ENCODE results near the gene USP4. TPM values are rescaled to one million over a fixed set of nuclear protein-coding genes. Genes with fewer than 3 reads are reported as not detected.
"Not testable (repeated sequence)": the region's sequence is repeated elsewhere in the genome, so short reads cannot be mapped to it uniquely, and the experiment has no call there.

USP4 gene
- total RNA-seq, 1 experiment from 2014 or later = 43.5 TPM

DNA sequence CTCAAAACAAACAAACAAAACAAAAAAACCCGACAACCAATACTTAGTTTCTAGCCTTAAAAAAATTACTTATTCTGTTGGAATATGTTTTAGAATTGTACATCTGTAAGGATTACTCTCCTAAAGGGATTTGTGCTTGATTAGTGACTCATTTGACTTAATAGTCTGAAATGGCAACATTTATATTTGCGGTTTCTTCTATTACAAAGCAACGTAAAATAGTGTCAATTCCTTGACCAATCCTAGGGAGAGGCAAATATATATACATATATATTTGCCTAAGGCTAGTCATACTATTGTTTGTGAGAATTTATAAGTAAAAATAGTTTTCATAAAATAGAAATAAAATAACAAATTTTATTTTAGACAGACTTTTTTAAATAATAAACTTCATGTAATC lies 102.5 kb downstream of the USP4 start:
- Mint-ChIP-seq H3K27ac (ENCODE audit: unreplicated experiment) (no peak overlapping the region), H3K9me3 (ENCODE audit: low read depth, unreplicated experiment) (no peaks in the 10 kb centered on the region), H3K27me3 (ENCODE audit: unreplicated experiment) (no peaks in the 10 kb centered on the region), H3K36me3 (ENCODE audit: insufficient read depth, unreplicated experiment) (no peaks in the 10 kb centered on the region), H3K4me1 (ENCODE audit: low read depth, unreplicated experiment) (no peaks in the 10 kb centered on the region), H3K4me3 (ENCODE audit: low read depth, unreplicated experiment) (no peak overlapping the region)
- CTCF ChIA-PET = no interaction called here
- intact Hi-C loops (cut with micrococcal nuclease; ENCODE audit: unreplicated experiment) = no loop called here
- DNase-seq = no peak
- TF ChIP-seq, protein P1, sequence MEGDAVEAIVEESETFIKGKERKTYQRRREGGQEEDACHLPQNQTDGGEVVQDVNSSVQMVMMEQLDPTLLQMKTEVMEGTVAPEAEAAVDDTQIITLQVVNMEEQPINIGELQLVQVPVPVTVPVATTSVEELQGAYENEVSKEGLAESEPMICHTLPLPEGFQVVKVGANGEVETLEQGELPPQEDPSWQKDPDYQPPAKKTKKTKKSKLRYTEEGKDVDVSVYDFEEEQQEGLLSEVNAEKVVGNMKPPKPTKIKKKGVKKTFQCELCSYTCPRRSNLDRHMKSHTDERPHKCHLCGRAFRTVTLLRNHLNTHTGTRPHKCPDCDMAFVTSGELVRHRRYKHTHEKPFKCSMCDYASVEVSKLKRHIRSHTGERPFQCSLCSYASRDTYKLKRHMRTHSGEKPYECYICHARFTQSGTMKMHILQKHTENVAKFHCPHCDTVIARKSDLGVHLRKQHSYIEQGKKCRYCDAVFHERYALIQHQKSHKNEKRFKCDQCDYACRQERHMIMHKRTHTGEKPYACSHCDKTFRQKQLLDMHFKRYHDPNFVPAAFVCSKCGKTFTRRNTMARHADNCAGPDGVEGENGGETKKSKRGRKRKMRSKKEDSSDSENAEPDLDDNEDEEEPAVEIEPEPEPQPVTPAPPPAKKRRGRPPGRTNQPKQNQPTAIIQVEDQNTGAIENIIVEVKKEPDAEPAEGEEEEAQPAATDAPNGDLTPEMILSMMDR (IDR thresholded peaks at IDR 0.05; ENCODE audit: unreplicated experiment) = no peak
- no TSS peak for BruUV-seq (replicated peaks)

DNA sequence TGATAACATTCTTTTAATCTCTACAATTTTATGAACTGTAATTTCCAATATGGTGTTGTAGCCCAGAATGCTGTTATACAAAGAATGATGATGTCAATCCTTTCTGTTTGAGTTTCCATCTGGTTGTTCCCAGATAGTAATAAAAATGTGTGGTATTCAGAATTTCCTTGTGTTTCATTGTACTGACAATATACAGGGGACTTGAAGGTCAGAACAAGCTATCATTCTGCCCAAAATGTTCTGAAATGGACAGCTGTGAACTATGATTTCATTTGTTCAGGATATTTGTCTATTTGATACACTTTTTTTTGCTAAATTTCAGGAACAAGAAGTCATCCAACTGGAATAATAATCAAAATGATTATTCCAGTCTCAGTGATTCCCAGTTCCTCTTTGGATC lies 103.6 kb downstream of the USP4 start:
- Mint-ChIP-seq H3K27me3 (ENCODE audit: unreplicated experiment) (no peaks in the 10 kb centered on the region), H3K4me1 (ENCODE audit: low read depth, unreplicated experiment) (no peaks in the 10 kb centered on the region), H3K27ac (ENCODE audit: unreplicated experiment) (no peak overlapping the region), H3K36me3 (ENCODE audit: insufficient read depth, unreplicated experiment) (no peaks in the 10 kb centered on the region), H3K4me3 (ENCODE audit: low read depth, unreplicated experiment) (no peak overlapping the region), H3K9me3 (ENCODE audit: low read depth, unreplicated experiment) (no peaks in the 10 kb centered on the region)
- CTCF ChIA-PET = no interaction called here
- intact Hi-C loops (cut with micrococcal nuclease; ENCODE audit: unreplicated experiment) = no loop called here
- DNase-seq = no peak
- TF ChIP-seq, protein P1 (IDR thresholded peaks at IDR 0.05; ENCODE audit: unreplicated experiment) = no peak
- BruUV-seq (replicated peaks) = no TSS peak

DNA sequence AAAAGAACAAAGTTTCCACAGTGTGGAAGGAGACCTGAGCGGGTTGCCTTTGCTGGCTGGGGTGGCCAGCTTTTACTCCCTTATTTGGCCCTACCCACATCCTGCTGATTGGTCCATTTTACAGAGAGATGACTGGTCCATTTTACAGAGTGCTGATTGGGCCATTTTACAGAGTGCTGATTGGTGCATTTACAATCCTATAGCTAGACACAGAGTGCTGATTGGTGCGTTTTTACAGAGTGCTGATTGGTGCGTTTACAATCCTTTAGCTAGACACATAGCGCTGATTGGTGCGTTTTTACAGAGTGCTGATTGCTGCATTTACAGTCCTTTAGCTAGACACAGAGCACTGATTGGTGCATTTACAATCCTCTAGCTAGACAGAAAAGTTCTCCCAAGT lies 111.0 kb downstream of the USP4 start:
- CTCF ChIA-PET = interaction anchor here (0.5 kb wide), 1 partner anchor 15 kb away, joined by 4 read pairs; no protein-coding TSS in a partner anchor
- H3K27me3 Mint-ChIP-seq (ENCODE audit: unreplicated experiment); intact Hi-C loops (cut with micrococcal nuclease; ENCODE audit: unreplicated experiment); H3K4me1 Mint-ChIP-seq (ENCODE audit: low read depth, unreplicated experiment); H3K27ac Mint-ChIP-seq (ENCODE audit: unreplicated experiment); H3K36me3 Mint-ChIP-seq (ENCODE audit: insufficient read depth, unreplicated experiment); BruUV-seq (replicated peaks); DNase-seq; H3K9me3 Mint-ChIP-seq (ENCODE audit: low read depth, unreplicated experiment); H3K4me3 Mint-ChIP-seq (ENCODE audit: low read depth, unreplicated experiment): not testable (repeated sequence)

Small RNAs within 50 kb of the gene (microRNA-seq; reads per million reads assigned to microRNA genes)
- not detected for gene MIR4271

Other genes with a start within 250 kb of the USP4 start
- 97.8 and 107 TPM in 2 replicates for gene QRICH1, start 246.0 kb downstream of the USP4 start, total RNA-seq (2022)
- 179 and 248 TPM in 2 replicates for gene QARS1, start 235.3 kb downstream of the USP4 start, total RNA-seq (2022)
- gene USP19, start 219.2 kb downstream of the USP4 start, total RNA-seq (2022) = 44.3 and 51.0 TPM in 2 replicates
- 288 and 316 TPM in 2 replicates for gene LAMB2, start 207.0 kb downstream of the USP4 start, total RNA-seq (2022)
- gene CCDC71, start 173.7 kb downstream of the USP4 start, total RNA-seq (2022) = 19.2 and 20.2 TPM in 2 replicates
- gene KLHDC8B, start 168.5 kb downstream of the USP4 start, total RNA-seq (2022) = 5.4 and 7.1 TPM in 2 replicates
- 6.7 and 8.8 TPM in 2 replicates for gene C3orf62, start 62.8 kb downstream of the USP4 start, total RNA-seq (2022)
- gene GPX1, start 18.3 kb upstream of the USP4 start, total RNA-seq (2022) = 143 and 151 TPM in 2 replicates
- 313 and 352 TPM in 2 replicates for gene RHOA, start 71.9 kb upstream of the USP4 start, total RNA-seq (2022)
- gene TCTA, start 72.4 kb upstream of the USP4 start, total RNA-seq (2022) = 33.6 and 35.6 TPM in 2 replicates
- 8.5 and 9.7 TPM in 2 replicates for gene AMT, start 82.4 kb upstream of the USP4 start, total RNA-seq (2022)
- gene NICN1, start 89.3 kb upstream of the USP4 start, total RNA-seq (2022) = 14.2 and 15.8 TPM in 2 replicates
- gene DAG1, start 130.2 kb upstream of the USP4 start, total RNA-seq (2022) = 164 and 226 TPM in 2 replicates
- gene BSN, start 214.4 kb upstream of the USP4 start, total RNA-seq (2022) = 0.71 and 0.92 TPM in 2 replicates

Data from Calu3 (cell line).